Cardiac fibroblast (primary cell): ENCODE results near the gene DUSP14.
A peak's percentile ranks its signal among the peaks of the same experiment; 100 is the strongest.

Experiments used
- DNase-seq, 2 donors: peaks; one replicate each; pipeline versions ENCODE4 v3.0.0 to v3.0.0-alpha.2; 2010; ENCODE audit warnings: low read depth in 2 of 2
- H3K4me3 ChIP-seq, 2 donors: replicated peaks in 1 of 2; 1 replicate in 1 of 2; 2 replicates in 1 of 2; pipeline ENCODE4 v1.5.1; 2011; ENCODE audit warnings: low read depth in 2 of 2, low read length in 2 of 2, mild to moderate bottlenecking in 2 of 2, moderate library complexity in 1 of 2
- CTCF ChIP-seq: IDR thresholded peaks from one replicate; pipeline ENCODE4 v1.5.1; 2011; ENCODE audit warnings: low read depth, mild to moderate bottlenecking, low read length, inconsistent platforms

The DUSP14 gene

GRCh38 chr17:37461668-37462067 lies 28.0 kb upstream of the DUSP14 start:
- no peak overlapping the region for H3K4me3 ChIP-seq
- peak in 1 of 2 donors; percentile 16 for DNase-seq
- TF ChIP-seq CTCF, result no peak

- no peak for DNase-seq
- no peak for TF ChIP-seq CTCF
- no peak overlapping the region for H3K4me3 ChIP-seq
These were observed 27.2 kb upstream of the DUSP14 start for GRCh38 chr17:37462492-37462891.

GRCh38 chr17:37463039-37463438 lies 26.7 kb upstream of the DUSP14 start:
- no peak for DNase-seq
- no peak overlapping the region for H3K4me3 ChIP-seq
- no peak for TF ChIP-seq CTCF

GRCh38 chr17:37465069-37465616 lies 24.5 kb upstream of the DUSP14 start:
- peak; percentile 79 to 93 for DNase-seq
- no peak overlapping the region for H3K4me3 ChIP-seq
- TF ChIP-seq CTCF, result no peak

- no peak overlapping the region for H3K4me3 ChIP-seq
- TF ChIP-seq CTCF, result no peak
- DNase-seq, result peak in 1 of 2 donors; percentile 13
These were observed 23.2 kb upstream of the DUSP14 start for GRCh38 chr17:37466471-37466870.

- H3K4me3 ChIP-seq, result no peak overlapping the region
- no peak for TF ChIP-seq CTCF
- no peak for DNase-seq
These were observed 19.5 kb upstream of the DUSP14 start for GRCh38 chr17:37470181-37470580.
